ENCODE data around the gene TET1.
"Not testable (repeated sequence)": the region's sequence is repeated elsewhere in the genome, so short reads cannot be mapped to it uniquely, and the experiment has no call there.

DNA sequence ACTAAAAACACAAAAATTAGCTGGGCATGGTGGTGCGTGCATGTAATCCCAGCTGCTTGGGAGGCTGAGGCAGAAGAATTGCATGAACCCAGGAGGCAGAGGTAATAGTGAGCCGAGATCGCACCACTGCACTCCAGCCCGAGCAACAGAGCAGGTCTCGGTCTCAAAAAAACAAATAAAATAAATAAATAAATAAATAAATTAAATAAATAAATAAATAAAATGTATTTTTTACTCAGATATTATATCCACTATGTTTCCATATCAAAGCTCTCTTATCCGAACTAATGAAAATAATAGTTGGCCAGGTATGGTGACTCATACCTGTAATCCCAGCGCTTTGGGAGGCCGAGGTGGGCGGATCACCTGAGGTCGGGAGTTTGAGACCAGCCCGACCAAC is 41.5 kb upstream of the TET1 start:
- not testable (repeated sequence) for TF ChIP-seq KLF13 (CRISPR knock-in tag; IDR thresholded peaks at IDR 0.05); KDM5A (IDR thresholded peaks at IDR 0.05; ENCODE audit: borderline replicate concordance, low read length); ZNF160 (CRISPR knock-in tag; IDR thresholded peaks at IDR 0.05); RBM22 (optimal IDR thresholded peaks at IDR 0.05; ENCODE audit: low read length); GATAD2A (CRISPR knock-in tag; IDR thresholded peaks at IDR 0.05)

Measured in HepG2 (cell line).